AML-193 (cell line): ENCODE measurements around the gene CTXN1.
"Not testable (repeated sequence)": the region's sequence is repeated elsewhere in the genome, so short reads cannot be mapped to it uniquely, and the experiment has no call there.

Experiments
- DNase-seq, 2 experiments: peaks; one replicate each; lab custom pipeline; 2025; lab: John Stamatoyannopoulos, UW

The CTXN1 gene

DNA sequence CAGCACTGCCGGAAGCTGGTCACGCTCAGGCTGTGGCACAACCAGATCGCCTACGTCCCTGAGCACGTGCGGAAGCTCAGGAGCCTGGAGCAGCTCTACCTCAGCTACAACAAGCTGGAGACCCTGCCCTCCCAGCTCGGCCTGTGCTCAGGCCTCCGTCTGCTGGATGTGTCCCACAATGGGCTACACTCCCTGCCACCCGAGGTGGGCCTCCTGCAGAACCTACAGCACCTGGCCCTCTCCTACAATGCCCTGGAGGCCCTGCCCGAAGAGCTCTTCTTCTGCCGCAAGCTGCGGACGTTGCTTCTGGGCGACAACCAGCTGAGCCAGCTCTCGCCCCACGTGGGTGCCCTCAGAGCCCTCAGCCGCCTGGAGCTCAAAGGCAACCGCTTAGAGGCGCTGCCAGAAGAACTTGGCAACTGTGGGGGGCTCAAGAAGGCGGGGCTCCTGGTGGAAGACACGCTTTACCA lies 25.5 kb downstream of the CTXN1 start:
- no peak for DNase-seq

DNA sequence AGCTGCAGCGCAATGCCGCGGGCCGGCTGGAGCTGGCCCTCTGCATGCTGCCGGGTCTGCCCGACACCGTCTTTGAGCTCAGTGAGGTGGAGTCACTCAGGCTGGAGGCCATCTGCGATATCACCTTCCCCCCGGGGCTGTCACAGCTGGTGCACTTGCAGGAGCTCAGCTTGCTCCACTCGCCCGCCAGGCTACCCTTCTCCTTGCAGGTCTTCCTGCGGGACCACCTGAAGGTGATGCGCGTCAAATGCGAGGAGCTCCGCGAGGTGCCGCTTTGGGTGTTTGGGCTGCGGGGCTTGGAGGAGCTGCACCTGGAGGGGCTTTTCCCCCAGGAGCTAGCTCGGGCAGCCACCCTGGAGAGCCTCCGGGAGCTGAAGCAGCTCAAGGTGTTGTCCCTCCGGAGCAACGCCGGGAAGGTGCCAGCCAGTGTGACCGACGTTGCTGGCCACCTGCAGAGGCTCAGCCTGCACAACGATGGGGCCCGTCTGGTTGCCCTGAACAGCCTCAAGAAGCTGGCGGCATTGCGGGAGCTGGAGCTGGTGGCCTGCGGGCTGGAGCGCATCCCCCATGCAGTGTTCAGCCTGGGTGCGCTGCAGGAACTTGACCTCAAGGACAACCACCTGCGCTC lies 26.1 kb downstream of the CTXN1 start:
- no peak for DNase-seq

DNA sequence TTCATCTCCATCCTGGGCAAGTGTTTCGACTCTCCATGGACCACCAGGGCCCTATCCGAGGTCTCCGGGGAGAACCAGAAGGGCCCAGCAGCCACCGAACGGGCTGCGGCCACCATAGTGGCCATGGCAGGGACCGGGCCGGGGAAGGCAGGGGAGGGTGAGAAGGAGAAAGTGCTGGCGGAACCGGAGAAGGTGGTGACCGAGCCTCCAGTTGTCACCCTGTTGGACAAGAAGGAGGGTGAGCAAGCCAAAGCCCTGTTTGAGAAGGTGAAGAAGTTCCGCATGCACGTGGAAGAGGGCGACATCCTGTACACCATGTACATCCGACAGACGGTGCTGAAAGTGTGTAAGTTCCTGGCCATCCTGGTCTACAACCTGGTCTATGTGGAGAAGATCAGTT lies 27.0 kb downstream of the CTXN1 start:
- DNase-seq = no peak

DNA sequence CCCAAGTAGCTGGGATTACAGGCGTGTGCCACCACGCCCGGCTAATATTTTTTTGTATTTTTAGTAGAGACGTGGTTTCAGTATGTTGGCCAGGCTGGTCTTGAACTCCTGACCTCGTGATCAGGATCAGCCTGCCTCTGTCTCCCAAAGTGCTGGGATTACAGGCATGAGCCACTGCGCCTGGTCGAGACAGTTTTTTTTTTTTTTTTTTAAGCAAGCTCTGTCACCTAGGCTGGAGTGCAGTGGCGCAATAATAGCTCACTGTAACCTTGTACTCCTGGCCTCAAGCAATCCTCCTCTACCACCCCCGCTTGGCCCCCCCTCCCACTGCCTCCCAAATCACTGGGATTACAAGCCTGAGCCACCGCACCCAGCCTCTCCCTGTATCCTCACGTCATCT lies 28.6 kb downstream of the CTXN1 start:
- DNase-seq = no peak

GRCh38 chr19:7895565-7895964 lies 30.4 kb downstream of the CTXN1 start:
- DNase-seq = no peak

DNA sequence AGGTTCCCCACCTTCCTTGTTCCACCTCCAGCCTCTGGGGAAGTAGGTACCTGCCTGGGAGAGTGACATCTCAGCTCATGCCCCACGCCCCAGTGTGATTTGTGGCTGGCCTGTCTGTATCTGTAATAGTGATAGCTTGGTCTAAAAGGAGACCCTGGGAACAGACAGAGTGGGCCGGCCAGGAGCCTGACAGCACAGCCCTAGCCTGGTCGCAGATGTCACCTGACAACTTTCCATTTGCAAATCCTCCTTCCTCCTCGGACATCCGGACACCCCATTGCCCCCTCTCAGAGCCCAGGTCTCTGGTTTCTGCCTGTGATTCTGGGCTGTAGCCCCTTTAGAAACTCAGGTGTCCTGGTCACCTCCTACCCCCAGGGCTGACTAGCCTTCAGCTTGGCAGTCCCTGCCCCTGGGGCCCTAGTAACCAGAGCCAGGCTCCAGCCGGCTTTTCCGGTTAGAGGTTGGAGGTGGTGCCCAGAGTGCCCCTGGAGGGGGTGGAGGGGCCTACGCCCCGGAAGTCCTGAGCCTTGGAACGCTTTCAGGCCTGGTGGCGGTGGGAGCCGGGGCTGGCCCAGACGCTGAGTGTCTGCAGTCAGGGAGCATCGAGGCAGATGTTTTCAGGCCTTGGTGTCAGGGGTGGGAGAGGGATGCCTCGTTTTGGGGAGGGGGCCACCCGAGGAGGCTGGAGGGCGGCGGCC lies 31.2 kb downstream of the CTXN1 start:
- DNase-seq = no peak

DNA sequence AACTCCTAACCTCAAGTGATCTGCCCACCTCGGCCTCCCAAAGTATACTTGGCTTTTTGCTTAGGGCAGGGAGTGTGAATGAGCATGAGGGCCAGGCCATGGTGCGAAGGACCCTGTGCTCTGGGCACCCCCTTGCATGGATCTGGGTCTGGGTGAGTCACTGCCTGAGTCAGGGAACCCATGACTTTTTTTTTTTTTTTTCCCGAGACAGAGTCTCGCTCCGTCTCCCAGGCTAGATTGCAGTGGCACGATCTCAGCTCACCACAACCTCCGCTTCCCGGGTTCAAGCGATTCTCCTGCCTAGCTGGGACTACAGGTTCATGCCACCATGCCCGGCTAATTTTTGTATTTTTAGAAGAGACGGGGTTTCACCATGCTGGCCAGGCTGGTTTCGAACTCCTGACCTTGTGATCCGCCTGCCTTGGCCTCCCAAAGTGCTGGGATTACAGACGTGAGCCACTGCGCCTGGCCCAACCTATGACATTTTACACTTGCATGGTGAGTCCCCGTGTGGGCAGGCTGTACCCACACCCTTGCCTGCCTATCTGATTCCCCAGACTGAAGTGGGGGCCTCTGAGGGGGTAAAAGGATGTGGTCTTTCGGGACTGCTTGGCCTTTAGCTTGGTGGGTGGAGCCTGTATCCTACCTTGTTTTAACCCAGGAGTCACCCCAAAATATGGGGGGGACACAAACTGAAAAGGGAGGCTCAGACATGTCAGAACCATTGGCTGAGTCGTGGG lies 32.4 kb downstream of the CTXN1 start:
- DNase-seq = not testable (repeated sequence)

DNA sequence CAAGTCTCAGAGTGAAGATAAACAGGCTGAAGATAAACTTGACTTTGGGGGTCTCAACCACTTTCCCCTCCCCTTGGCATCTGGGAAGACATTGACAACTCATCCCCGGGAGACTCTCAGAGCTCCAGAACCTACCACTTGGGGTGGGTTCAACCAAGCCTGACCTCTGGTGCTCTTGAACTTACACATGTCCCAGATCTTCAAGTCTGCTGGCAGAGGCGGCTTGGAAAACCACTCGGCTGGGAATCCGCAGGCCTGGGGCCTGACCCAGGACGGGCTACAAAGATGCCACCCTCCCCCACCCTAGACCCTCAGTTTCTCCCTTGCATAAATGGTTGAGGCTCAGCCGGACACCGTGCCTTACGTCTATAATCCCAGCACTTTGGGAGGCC lies 37.1 kb downstream of the CTXN1 start:
- no peak for DNase-seq

DNA sequence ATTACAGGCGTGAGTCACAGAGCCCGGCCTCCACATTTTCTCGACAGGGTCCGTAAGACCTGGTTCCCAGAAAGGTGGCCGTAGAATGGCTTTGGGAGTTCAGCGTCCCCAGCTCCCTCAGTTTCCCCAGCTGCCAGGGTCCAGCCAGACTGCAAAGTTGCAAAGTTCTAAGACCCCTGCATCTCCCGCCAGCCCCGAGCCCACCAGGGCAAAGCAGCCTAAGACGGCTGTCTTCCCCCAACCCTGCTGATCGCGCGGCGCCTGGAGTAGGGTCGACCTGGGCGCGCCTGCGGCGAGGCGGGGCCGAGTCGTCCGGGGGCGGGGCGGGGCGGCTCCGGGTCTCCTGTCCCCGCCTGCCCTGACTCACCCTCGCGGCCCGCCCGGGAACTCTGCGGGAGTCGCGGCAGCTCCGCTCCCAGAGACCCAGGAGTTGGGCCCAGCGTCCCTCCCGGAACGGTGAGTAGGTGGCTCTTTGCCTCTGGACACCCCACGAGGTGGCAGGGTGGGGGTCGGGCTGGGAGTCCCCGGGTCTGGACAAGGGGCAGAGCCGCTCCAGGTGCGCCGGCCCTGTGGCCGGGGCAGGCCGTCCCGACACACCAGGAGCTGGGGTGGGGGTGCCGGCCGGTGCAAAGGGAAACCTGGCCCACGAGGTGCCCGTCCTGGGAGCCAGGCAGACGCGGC lies 37.6 kb downstream of the CTXN1 start, which contains the start of gene LRRC8E:
LRRC8E (plus strand) TSS at position 366 of the 681 bp plus-strand sequence. CDS start 7,094 bp downstream, outside the sequence.
- DNase-seq = no peak

DNA sequence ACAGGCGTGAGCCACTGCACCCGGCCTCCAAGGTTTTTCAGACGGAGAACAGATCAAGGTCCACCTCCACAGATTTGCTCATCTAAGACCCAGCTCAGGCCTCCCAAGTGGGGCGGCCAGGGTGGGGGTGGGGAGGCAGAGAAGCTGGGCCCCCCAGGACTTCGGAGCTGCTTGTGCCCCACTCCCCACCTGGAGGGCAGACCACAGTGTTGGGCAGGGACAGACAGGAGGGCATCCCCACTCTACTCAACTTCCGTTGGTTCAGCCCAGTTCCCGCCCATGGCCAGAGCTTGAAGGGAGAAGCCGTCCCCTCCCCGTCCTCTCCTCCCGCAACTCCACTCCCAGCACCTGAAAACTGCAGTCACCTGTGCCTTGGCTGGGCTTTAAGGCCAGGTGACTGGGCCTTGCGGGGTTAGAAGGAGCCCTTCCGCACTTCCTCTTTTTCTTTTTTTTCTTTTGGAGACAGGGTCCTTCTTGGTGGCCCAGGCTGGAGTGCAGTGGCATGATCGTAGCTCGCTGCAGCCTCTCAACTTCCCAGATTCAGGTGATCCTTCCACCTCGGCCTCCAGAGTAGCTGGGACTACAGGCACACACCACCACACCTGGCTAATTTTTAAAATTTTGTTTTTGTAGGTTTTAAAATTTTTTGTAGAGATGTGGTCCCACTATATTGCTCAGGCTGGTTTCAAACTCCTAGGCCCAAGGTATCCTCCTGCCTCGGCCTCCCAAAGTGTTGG lies 38.4 kb downstream of the CTXN1 start:
- no peak for DNase-seq

DNA sequence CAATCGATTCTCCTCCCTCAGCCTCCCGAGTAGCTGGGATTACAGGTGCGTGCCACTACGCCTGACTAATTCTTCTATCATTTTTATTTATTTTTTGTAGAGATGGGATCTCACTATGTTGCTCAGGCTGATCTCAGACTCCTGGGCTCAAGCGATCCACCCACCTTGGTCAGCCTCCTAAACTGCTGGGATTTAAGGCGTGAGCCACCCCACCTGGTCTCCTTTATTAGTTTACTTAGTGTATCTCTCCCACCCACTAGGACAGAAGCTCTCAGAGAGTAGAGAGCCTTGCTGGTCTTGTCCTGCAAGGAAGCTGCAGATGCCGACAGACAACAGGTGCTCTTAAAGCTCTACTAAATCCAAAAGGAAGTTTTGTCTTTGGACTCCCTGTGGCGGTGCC lies 40.1 kb downstream of the CTXN1 start:
- no peak for DNase-seq

DNA sequence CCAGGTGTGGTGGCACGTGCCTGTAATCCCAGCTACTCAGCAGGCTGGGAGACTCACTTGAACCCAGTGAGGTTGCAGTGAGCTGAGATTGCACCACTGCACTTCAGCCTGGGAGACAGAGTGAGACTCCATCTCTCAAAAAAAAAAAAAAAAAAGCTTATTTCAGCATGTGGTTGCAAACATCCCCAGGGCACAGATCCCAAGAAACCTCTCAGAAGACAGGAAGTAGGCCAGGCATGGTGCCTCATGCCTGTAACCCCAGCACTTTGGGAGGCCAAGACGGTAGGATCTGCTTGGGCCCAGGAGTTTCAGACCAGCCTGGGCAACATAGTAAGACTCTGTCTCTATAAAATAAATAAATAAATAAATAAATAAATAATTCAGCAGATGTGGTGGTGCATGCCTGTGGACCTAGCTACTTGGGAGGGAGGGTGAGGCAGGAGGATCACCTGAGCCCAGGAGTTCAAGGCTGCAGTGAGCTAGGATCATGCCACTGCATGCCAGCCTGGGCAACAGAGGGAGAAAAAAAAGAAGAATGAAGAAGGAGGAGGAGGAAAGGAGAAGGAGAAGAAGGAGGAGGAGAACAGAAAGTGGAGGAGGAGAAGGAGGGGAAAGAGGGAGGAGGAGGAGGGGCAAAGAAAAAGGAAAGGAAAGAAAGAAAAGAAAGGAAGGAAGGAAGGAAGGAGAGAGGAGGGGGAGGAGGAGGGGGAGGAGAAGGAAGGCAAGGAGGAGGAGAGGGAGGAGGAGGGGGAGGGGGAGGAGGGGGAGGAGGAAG lies 42.0 kb downstream of the CTXN1 start:
- no peak for DNase-seq

GRCh38 chr19:7883105-7883504 lies 42.8 kb downstream of the CTXN1 start:
- DNase-seq = no peak

DNA sequence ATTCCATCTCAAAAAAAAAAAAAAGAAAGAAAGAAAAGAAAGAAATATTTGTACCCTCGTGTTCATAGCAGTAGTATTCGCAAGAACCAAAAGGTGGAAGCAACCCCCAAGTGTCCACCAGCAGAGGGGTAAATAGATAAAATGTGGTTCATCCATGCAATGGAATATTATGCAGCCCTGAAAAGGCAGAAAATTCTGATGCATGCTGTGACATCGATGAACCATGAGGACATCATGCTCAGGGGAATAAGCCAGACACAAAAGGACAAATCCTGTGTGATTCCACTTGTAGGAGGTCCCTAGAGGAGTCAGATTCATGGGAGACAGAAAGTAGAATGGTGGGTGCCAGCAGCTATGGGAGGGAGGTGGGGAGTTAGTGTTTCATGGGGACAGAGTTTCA lies 44.0 kb downstream of the CTXN1 start:
- no peak for DNase-seq

GRCh38 chr19:7879836-7880235 lies 46.1 kb downstream of the CTXN1 start:
- DNase-seq = no peak

GRCh38 chr19:7879111-7879807 lies 46.7 kb downstream of the CTXN1 start:
- DNase-seq = no peak

DNA sequence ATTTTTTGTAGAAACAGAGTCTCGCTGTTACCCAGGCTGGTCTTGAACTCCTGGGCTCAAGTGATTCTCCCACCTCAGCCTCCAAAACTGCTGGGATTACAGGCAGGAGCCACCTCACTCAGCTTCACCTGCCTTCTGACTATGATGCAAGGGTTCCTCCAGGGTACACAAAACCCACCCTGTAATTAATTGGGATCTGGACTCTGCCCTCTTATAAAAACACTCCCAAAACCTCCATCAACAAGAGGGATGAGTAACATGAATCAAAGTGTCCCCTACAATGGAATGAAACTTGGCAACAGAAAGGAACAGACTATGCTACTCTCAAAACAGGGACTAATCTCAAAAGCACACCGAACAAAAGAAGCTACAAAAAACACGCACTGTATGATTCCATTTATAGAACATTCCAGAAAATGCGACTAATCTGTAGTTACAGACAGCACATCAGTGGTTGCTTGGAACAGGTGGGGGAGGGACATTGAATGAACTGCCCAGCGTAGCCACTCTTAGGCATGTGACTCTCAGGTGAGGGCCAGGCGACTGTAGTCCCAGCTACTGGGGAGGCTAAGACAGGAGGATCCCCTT lies 48.6 kb downstream of the CTXN1 start:
- no peak for DNase-seq

- no peak for DNase-seq
These were observed 51.0 kb downstream of the CTXN1 start for GRCh38 chr19:7874897-7875273.
